MG63 (cell line): Measurements from ENCODE around the gene PDE3B. TPM values are rescaled to one million over a fixed set of nuclear protein-coding genes. Genes with fewer than 3 reads are reported as not detected.

ENCODE experiments used
- DNase-seq: peaks from one replicate; pipeline ENCODE4 v3.0.0-alpha.2; 2020
- H3K27me3 ChIP-seq: fragments of 250-450 bp; sonication (Bioruptor Pico); 2 replicates; pipeline ENCODE4 v1.5.1; 2020; ENCODE audit warnings: mild to moderate bottlenecking, moderate library complexity
- H3K36me3 ChIP-seq: fragments of 250-450 bp; sonication (Bioruptor Pico); 2 replicates; pipeline ENCODE4 v1.5.1; 2020; ENCODE audit warnings: mild to moderate bottlenecking, moderate library complexity
- H3K4me3 ChIP-seq: fragments of 250-450 bp; sonication (Bioruptor Pico); 2 replicates; pipeline ENCODE4 v1.5.1; 2020; ENCODE audit warnings: mild to moderate bottlenecking, moderate library complexity
- H3K9me3 ChIP-seq: fragments of 250-450 bp; sonication (Bioruptor Pico); 2 replicates; pipeline ENCODE4 v1.5.1; 2020; ENCODE audit warnings: mild to moderate bottlenecking, moderate library complexity
- total RNA-seq: library from RNA; depleted of rRNA; stranded (reverse); fragments of >200 nt; shearing (Covaris generic); gene quantifications from 2 replicates; pipeline ENCODE4 v1.2.3, GENCODE V29; 2014; ENCODE audit warnings: low replicate concordance; rRNA removed

The PDE3B gene
- total RNA-seq, 1 experiment from 2014 or later = not detected

GRCh38 chr11:14905104-14906033 lies 261.8 kb downstream of the PDE3B start:
- DNase-seq = no peak
- no peaks in the 10 kb centered on the region for H3K9me3 ChIP-seq
- no peaks in the 10 kb centered on the region for H3K36me3 ChIP-seq
- no peak overlapping the region for H3K4me3 ChIP-seq
- no peaks in the 10 kb centered on the region for H3K27me3 ChIP-seq

GRCh38 chr11:14906578-14906977 lies 263.0 kb downstream of the PDE3B start:
- H3K27me3 ChIP-seq = no peaks in the 10 kb centered on the region
- H3K9me3 ChIP-seq = no peaks in the 10 kb centered on the region
- H3K36me3 ChIP-seq = no peaks in the 10 kb centered on the region
- H3K4me3 ChIP-seq = no peak overlapping the region
- DNase-seq = no peak

- Histone ChIP-seq H3K27me3 (no peaks in the 10 kb centered on the region), H3K4me3 (no peak overlapping the region), H3K36me3 (no peaks in the 10 kb centered on the region), H3K9me3 (no peaks in the 10 kb centered on the region)
- no peak for DNase-seq
Measured at GRCh38 chr11:14906993-14907392, 263.4 kb downstream of the PDE3B start.

GRCh38 chr11:14907411-14908213 lies 264.0 kb downstream of the PDE3B start:
- no peak for DNase-seq
- H3K27me3 ChIP-seq = no peaks in the 10 kb centered on the region
- no peak overlapping the region for H3K4me3 ChIP-seq
- no peaks in the 10 kb centered on the region for H3K36me3 ChIP-seq
- no peaks in the 10 kb centered on the region for H3K9me3 ChIP-seq

GRCh38 chr11:14908214-14908880 lies 264.7 kb downstream of the PDE3B start:
- no peaks in the 10 kb centered on the region for H3K36me3 ChIP-seq
- no peaks in the 10 kb centered on the region for H3K9me3 ChIP-seq
- H3K27me3 ChIP-seq = no peaks in the 10 kb centered on the region
- no peak overlapping the region for H3K4me3 ChIP-seq
- no peak for DNase-seq

GRCh38 chr11:14914536-14914935 lies 270.9 kb downstream of the PDE3B start:
- DNase-seq = no peak
- Histone ChIP-seq H3K27me3 (no peaks in the 10 kb centered on the region), H3K9me3 (no peaks in the 10 kb centered on the region), H3K4me3 (no peak overlapping the region), H3K36me3 (no peaks in the 10 kb centered on the region)

- no peak overlapping the region for H3K4me3 ChIP-seq
Measured at GRCh38 chr11:14916403-14916802, 272.8 kb downstream of the PDE3B start.

More at GRCh38 chr11:14916403-14916802, 272.8 kb downstream of the PDE3B start:
- no peaks in the 10 kb centered on the region for H3K27me3 ChIP-seq
- no peak for DNase-seq
- H3K9me3 ChIP-seq = no peaks in the 10 kb centered on the region
- H3K36me3 ChIP-seq = no peaks in the 10 kb centered on the region

Other genes with a start within 250 kb of the PDE3B start
- 221 and 276 TPM in 2 replicates for gene COPB1, start 144.0 kb upstream of the PDE3B start, total RNA-seq
- gene PSMA1, start 123.4 kb upstream of the PDE3B start, total RNA-seq = 271 and 295 TPM in 2 replicates
- 5.5 and 13.7 TPM in 2 replicates for gene CYP2R1, start 248.4 kb downstream of the PDE3B start, total RNA-seq